ENCODE measurements around the gene SLC41A3.
A peak's percentile ranks its signal among the peaks of the same experiment; 100 is the strongest.
"Not testable (repeated sequence)": the region's sequence is repeated elsewhere in the genome, so short reads cannot be mapped to it uniquely, and the experiment has no call there.

Gene SLC41A3

GRCh38 chr3:126105691-126106187 is 21.8 kb upstream of the SLC41A3 start:
- no peak for DNase-seq

DNA sequence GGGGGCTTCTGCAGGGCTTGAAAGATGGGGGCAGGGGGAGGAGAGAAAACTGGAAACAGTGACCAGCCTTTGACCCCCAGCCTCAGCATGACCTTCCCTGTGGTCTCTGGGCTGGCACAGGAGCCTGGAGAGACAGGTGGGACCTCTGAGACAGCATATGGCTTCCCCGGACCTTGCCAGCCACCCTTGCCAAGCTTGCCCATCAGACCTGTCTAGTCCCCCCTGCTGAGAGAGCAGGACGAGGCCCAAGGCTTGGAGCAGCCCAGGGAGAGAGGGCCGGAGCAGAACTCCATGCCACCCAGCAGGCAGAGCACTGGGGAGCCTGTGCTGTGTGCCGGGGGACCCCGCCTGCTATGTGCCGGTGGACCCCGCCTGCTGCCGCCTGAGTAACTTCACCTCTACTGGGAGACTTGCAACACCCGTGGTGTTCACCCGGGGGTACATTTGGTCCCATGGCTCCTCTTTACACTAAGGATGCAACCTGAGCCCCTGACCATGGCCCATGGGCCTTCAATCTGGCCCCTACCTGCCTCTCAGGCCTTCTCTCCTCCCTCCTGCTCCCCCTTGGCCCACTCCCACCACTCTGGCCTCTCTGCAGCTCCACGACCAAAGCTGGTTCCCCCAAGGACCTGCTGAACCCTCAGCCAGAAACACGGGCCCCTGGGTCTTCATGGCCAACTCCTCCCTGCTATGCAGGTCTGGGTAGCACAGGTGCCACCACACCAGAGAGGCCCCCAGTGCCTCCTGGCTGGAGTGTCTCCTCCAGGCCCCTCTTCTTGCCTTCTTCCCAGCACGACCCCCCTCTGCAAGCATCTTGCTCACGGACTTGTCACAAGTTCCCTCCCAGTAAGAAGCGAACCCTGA is 21.1 kb upstream of the SLC41A3 start:
- no peak for DNase-seq

DNA sequence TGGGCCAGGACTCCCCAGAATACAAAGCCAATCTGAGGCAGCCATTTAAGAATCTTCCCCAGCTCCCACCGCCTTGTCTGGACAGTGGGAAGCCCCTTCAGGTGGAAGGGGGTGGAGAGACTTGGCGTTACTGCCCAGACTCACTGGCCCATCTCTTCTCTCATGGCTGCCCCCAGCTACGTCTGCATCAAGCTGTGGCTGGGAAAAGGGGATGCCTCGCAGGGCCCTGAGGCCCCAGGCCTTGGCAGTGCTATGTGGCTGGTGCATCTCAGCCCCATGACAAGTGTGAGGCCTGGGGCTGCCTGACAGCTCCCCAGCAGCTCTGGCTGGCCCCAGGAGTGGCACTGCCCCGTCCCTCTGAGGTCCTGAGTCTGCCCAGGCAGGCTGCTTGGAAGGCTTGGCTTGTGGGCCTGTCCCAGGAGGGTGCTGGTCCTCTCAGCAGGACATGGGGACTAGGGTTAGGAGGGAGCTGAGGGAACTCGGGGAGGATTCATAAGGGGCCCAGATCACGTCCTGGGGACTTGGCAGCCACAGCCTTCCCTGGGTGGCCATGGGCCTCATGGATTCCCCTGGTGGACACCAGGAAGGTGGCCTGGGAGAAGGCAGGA is 20.2 kb upstream of the SLC41A3 start:
- DNase-seq = no peak

DNA sequence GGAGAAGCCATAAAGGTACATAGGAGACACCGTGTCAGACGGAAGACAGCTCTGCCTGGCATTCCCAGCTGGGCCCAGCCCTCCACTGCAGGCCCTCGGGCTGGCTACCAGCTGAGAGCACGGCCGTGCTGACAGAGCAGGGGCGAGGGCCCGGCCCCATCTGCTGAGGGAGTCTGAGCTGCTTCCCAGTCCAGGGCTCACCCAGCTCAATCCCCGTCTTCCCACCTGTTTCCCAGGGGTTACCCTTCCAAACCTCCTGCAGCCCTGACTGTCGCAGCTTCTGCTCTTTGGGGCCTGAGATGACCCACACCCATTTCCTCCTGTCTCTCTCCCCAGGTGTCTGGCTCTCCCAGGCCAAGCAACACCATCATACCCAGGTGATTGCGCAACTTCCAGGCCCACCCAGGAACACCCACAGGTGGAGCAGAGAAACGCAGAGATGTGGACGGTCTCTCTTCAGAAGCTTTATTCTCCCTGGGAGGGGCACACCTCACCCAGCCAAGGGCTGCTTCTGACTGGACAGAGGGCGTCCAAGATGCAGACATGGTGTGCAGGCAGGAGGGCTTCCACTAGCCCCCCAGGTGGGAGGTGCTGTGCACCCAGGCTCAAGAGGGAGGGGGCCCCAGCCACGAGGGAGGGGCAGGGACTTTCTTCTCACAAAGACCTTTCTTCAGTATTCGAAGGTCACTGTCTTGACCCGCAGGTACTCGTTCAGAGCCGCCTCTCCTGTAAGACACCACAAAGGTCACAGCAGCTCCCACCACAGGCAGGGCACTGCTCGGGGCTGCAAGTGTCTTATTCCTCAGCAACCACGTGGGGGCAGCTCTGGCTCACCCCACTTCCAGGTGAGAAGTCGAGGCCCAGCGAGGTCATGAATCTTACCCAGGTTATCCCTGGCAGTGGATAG is 19.4 kb upstream of the SLC41A3 start:
- no peak for DNase-seq

DNA sequence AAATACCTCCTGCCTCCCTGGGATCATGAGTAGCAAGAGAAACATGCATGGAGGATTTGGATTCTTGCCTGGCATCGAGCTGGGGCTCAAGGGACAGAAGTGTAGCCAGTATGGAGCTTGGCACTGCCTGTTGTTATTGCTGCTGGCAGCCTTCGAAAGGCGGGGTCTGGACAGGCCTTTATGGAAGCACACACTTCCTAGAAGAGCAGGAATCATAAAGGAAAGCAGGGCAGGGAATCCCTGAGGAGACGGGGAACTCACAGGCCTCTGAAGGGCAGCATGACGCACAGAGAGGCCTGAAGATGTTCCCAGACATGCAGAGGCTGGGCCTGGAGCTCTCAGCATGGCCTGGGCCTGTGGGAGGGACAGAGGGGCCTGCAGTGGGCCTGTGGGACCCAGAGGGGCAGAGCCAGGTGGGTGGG is 18.6 kb upstream of the SLC41A3 start:
- no peak for DNase-seq

- no peak for DNase-seq
These were observed 18.1 kb upstream of the SLC41A3 start for GRCh38 chr3:126102011-126102410.

GRCh38 chr3:126101521-126101982 is 17.6 kb upstream of the SLC41A3 start:
- no peak for DNase-seq

DNA sequence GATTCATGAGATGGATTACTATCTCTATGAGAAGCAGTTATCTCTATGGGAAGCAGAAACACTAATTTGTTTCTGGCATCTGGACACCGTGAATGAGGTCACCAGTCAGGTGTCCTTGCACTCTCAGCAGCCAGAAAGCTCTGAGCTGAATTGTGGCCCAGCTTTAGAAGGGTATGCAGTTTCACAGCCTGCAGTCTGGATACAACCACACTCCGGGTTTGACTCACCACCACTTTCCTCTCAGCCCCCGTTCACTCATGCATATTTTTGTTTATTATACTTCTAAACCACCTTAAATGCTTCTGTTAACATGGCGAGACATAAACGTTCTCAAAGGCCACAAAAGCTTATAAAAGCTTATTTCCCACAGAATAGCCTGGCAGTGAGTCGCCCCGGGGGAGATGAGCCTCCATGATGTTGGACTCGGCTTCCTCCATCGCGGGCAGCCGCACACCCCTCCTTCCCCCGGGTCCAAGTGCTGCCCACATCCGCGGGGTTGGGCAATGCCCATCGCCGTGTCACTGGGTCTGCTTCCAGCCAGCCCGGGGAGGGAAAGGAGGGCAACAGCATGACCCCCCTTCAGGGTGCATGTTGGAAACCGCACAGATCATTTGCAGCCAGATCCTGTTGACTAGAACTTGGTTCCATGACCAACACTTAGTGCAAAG is 16.8 kb upstream of the SLC41A3 start:
- no peak for DNase-seq

DNA sequence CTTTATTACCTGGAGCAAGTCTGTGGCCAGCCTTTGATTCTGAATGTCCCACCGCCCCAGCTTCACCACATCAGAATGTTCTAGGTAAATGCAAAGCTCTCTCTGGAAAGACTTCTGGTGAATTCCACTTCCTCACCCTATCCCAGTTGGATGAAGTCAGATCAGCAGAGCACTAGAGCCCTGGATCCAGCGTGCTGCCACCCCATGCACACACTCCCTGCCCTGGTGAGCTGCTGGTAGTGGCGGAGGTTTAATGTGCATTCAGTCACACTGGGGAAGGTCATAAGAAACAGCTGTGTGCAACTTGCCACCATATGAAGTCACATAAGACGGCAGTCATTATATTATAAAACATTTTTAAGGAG is 16.3 kb upstream of the SLC41A3 start:
- no peak for DNase-seq

- DNase-seq = no peak
These were observed 14.5 kb upstream of the SLC41A3 start for GRCh38 chr3:126098391-126098858.

GRCh38 chr3:126097801-126098200 is 13.9 kb upstream of the SLC41A3 start:
- DNase-seq = no peak

DNA sequence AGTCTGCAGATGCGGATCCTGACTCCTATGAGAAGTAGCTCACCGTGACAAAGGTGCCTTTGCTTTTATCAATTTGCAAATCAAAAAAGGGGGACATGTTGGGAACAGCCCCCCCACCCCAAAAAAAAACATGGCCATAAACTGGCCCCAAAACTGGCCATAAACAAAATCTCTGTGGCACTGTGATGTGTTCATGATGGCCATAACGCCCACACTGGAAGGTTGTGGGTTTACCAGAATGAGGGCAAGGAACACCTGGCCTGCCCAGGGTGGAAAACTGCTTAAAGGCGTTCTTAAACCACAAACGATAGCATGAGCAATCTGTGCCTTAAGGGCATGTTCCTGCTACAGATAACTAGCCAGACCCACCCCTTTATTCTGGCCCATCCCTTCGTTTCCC is 12.3 kb upstream of the SLC41A3 start:
- not testable (repeated sequence) for DNase-seq

DNA sequence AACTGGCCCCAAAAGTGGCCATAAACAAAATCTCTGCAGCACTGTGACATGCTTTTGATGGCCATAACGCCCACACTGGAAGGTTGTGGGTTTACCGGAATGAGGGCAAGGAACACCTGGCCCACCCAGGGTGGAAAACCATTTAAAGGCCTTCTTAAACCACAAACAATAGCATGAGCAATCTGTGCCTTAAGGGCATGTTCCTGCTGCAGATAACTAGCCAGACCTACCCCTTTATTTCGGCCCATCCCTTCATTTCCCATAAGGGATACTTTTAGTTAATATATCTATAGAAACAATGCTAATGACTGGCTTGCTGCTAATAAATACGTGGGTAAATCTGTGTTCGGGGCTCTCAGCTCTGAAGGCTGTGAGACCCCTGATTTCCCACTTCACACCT is 8.2 kb upstream of the SLC41A3 start:
- not testable (repeated sequence) for DNase-seq

DNA sequence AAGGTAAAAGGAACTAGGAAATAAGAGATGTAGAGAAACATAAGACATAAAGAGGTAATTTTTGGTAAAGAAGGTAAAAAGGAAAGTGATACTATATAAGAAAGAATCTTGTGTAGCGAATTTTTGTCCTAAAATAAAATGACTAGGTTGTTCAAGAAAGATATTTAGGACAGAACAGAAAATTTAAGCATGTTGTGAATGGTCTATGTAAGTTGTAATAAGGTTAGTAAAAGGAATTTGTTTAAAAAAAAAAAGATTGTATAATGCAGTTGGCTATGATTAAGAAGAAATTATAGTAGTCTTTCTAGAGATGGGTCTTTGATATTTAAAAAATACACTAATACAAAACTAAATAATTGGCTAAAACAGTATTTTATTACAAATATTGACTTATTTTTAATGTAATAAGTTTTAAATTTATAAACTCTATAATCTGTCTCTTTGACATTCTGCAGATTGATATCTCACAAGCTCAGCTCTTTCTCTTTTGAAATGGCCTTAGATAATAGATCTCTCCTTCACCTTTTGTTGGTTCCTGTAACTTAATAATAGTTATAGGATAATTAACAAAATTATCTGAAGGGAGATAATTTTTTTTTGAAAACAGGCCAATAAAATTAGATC is 3.7 kb upstream of the SLC41A3 start:
- DNase-seq = no peak

- DNase-seq = no peak
These were observed 1.9 kb upstream of the SLC41A3 start for GRCh38 chr3:126085841-126086240.

DNA sequence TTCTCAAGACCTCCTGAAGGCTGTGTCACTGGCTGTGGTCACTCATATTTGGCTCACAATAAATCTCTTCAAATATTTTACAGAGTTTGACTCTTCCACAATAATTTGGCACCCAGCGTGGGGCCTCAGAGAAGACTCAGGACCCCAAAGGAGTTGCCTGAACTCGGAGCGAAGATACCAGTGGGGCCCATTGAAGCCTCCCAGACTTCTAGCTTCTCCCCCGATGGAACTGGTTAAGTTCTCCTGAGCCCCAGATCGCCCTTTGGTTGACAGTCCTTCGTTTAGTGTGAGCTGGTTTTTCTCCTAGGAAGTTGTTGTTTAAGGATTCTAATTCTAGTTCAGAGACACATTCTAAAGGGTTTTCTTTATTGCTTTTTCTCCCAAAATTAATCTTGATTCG is 1.4 kb upstream of the SLC41A3 start:
- no peak for DNase-seq

- no peak for DNase-seq
These were observed 850 bp upstream of the SLC41A3 start for GRCh38 chr3:126084768-126085180.

- DNase-seq = peak in 1 of 2 donors; percentile 7
These were observed 412 bp downstream of the SLC41A3 start for GRCh38 chr3:126083511-126083912.

GRCh38 chr3:126083138-126083445 is 832 bp downstream of the SLC41A3 start:
- no peak for DNase-seq

- no peak for DNase-seq
These were observed 1.4 kb downstream of the SLC41A3 start for GRCh38 chr3:126082362-126083137.
